Measurements from ENCODE around the gene LETM1. TPM values are rescaled to one million over a fixed set of nuclear protein-coding genes. Genes with fewer than 3 reads are reported as not detected.

LETM1 gene
- total RNA-seq, 2 donors from 2014 or later = 45.7 to 52.4 TPM

- no peaks in the 10 kb centered on the region for H3K4me1 ChIP-seq (ENCODE audit: control insufficient read depth, insufficient read depth, low read length)
- H3K9ac ChIP-seq (ENCODE audit: extremely low read depth, low read length, poor library complexity, severe bottlenecking) = no peak overlapping the region
- no peaks in the 10 kb centered on the region for H3K9me3 Mint-ChIP-seq
- no peak overlapping the region for H3K27ac ChIP-seq (ENCODE audit: low read depth, low read length)
- no peak overlapping the region for H3K4me3 ChIP-seq (ENCODE audit: low read length)
- H3K36me3 Mint-ChIP-seq (ENCODE audit: low read depth) = peaks cover 54% of the 10 kb centered on the region
- H3K27me3 Mint-ChIP-seq (ENCODE audit: insufficient read depth) = no peaks in the 10 kb centered on the region
- no peaks in the 10 kb centered on the region for H3K27me3 ChIP-seq (ENCODE audit: control insufficient read depth, insufficient read depth, low read length, poor library complexity, severe bottlenecking)
- no peaks in the 10 kb centered on the region for H3K4me1 Mint-ChIP-seq
- no peak overlapping the region for H3K27ac Mint-ChIP-seq
- DNase-seq = no peak
- no peak for TF ChIP-seq CTCF (conservative IDR thresholded peaks at IDR 0.05)
- no peaks in the 10 kb centered on the region for H3K9me3 ChIP-seq (ENCODE audit: control insufficient read depth, low read length)
- peaks cover 45% of the 10 kb centered on the region for H3K36me3 ChIP-seq (ENCODE audit: control insufficient read depth, insufficient read depth, low read length)
- no peak overlapping the region for H3K4me3 Mint-ChIP-seq
- WGBS, 2 experiments (ENCODE audit: insufficient coverage in 1 of 2, insufficient read length in 1 of 2) = 97% methylated on average over 3 to 8 of the region's 8 CpGs
These were observed 41.5 kb downstream of the LETM1 start for GRCh38 chr4:1814453-1814852.

GRCh38 chr4:1813915-1814314 is 42.0 kb downstream of the LETM1 start:
- peak; percentile 49 for TF ChIP-seq CTCF (conservative IDR thresholded peaks at IDR 0.05)
- Mint-ChIP-seq H3K9me3 (no peaks in the 10 kb centered on the region), H3K36me3 (ENCODE audit: low read depth) (peaks cover 48% of the 10 kb centered on the region), H3K27me3 (ENCODE audit: insufficient read depth) (no peaks in the 10 kb centered on the region), H3K4me1 (no peaks in the 10 kb centered on the region), H3K27ac (no peak overlapping the region), H3K4me3 (no peak overlapping the region)
- no peak for DNase-seq
- Histone ChIP-seq H3K4me1 (ENCODE audit: control insufficient read depth, insufficient read depth, low read length) (no peaks in the 10 kb centered on the region), H3K27me3 (ENCODE audit: control insufficient read depth, insufficient read depth, low read length, poor library complexity, severe bottlenecking) (no peaks in the 10 kb centered on the region), H3K4me3 (ENCODE audit: low read length) (no peak overlapping the region), H3K9ac (ENCODE audit: extremely low read depth, low read length, poor library complexity, severe bottlenecking) (no peak overlapping the region), H3K36me3 (ENCODE audit: control insufficient read depth, insufficient read depth, low read length) (peaks cover 44% of the 10 kb centered on the region), H3K27ac (ENCODE audit: low read depth, low read length) (no peak overlapping the region), H3K9me3 (ENCODE audit: control insufficient read depth, low read length) (no peaks in the 10 kb centered on the region)
- WGBS, 2 experiments (ENCODE audit: insufficient coverage in 1 of 2, insufficient read length in 1 of 2) = 78 to 92% methylated on average over 6 to 9 of the region's 9 CpGs

GRCh38 chr4:1813231-1813630 is 42.7 kb downstream of the LETM1 start:
- no peaks in the 10 kb centered on the region for H3K4me1 Mint-ChIP-seq
- H3K4me1 ChIP-seq (ENCODE audit: control insufficient read depth, insufficient read depth, low read length) = no peaks in the 10 kb centered on the region
- H3K27ac ChIP-seq (ENCODE audit: low read depth, low read length) = no peak overlapping the region
- H3K27me3 ChIP-seq (ENCODE audit: control insufficient read depth, insufficient read depth, low read length, poor library complexity, severe bottlenecking) = no peaks in the 10 kb centered on the region
- H3K36me3 Mint-ChIP-seq (ENCODE audit: low read depth) = peaks cover 43% of the 10 kb centered on the region
- WGBS, 2 experiments (ENCODE audit: insufficient coverage in 1 of 2, insufficient read length in 1 of 2) = 83 to 96% methylated on average over 5 to 9 of the region's 9 CpGs
- no peaks in the 10 kb centered on the region for H3K9me3 ChIP-seq (ENCODE audit: control insufficient read depth, low read length)
- no peak overlapping the region for H3K9ac ChIP-seq (ENCODE audit: extremely low read depth, low read length, poor library complexity, severe bottlenecking)
- no peak for TF ChIP-seq CTCF (conservative IDR thresholded peaks at IDR 0.05)
- H3K36me3 ChIP-seq (ENCODE audit: control insufficient read depth, insufficient read depth, low read length) = peaks cover 43% of the 10 kb centered on the region
- no peak overlapping the region for H3K4me3 Mint-ChIP-seq
- H3K9me3 Mint-ChIP-seq = no peaks in the 10 kb centered on the region
- H3K27ac Mint-ChIP-seq = no peak overlapping the region
- no peaks in the 10 kb centered on the region for H3K27me3 Mint-ChIP-seq (ENCODE audit: insufficient read depth)
- H3K4me3 ChIP-seq (ENCODE audit: low read length) = no peak overlapping the region
- DNase-seq = no peak
